ENCODE data around the gene KDM4E.

DNA sequence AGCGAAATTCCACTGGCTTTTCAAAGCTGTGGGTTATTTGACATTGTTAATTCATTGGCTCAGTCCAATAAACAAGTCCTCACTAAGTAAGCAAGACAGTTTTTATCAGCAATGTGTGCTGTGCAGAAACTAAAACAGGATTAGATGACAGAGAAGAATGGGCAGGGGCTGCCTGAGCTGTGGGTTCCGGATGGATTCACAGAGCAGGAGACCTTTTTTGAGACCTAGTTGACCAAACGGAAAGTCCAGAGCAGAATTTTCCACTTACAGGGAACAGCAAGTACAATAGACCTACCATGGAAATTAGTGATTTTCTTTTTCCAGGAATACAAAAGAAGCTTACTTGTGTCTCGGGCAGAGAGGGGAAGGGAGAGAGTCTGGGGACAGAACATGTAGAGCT, 19.0 kb downstream of the KDM4E start:
- TF ChIP-seq CTCF (IDR thresholded peaks at IDR 0.05) (no peak), POLR2A (IDR thresholded peaks at IDR 0.05) (no peak)

Measured in body of pancreas (tissue), 4 donors.